Erythroblast (primary cell): ENCODE measurements around the gene DND1.
"Not testable (repeated sequence)": the region's sequence is repeated elsewhere in the genome, so short reads cannot be mapped to it uniquely, and the experiment has no call there.

Experiments
- GATA1 ChIP-seq: IDR thresholded peaks from 2 replicates; pipeline ENCODE4 v1.6.1; 2011; ENCODE audit warnings: low read depth, mild to moderate bottlenecking, control low read depth, low read length, moderate library complexity
- POLR2A ChIP-seq: IDR thresholded peaks from 2 replicates; pipeline ENCODE4 v1.6.1; 2011; ENCODE audit warnings: mild to moderate bottlenecking, low read length

GRCh38 chr5:140716238-140716637 lies 42.9 kb upstream of the DND1 start:
- not testable (repeated sequence) for TF ChIP-seq POLR2A, GATA1
